Panc1 (cell line): ENCODE data around the gene CHIA. TPM values are rescaled to one million over a fixed set of nuclear protein-coding genes. Genes with fewer than 3 reads are reported as not detected.

Experiments
- total RNA-seq: library from RNA; stranded (reverse); gene quantifications from one replicate; pipeline ENCODE4 v1.2.1, GENCODE V29; 2021; ENCODE audit not compliant: unreplicated experiment

The CHIA gene
- total RNA-seq, 1 experiment from 2014 or later: not detected

Other genes with a start within 250 kb of the CHIA start
- gene DRAM2, start 150.8 kb upstream of the CHIA start, total RNA-seq: 15.7 TPM
- gene CEPT1, start 150.6 kb upstream of the CHIA start, total RNA-seq: 21.9 TPM
- gene DENND2D, start 90.2 kb upstream of the CHIA start, total RNA-seq: 10.4 TPM
- 0.77 TPM for gene CHI3L2, start 63.1 kb upstream of the CHIA start, total RNA-seq
- gene OVGP1, start 136.9 kb downstream of the CHIA start, total RNA-seq: 0.98 TPM
- 49.9 TPM for gene WDR77, start 158.4 kb downstream of the CHIA start, total RNA-seq
- 178 TPM for gene ATP5PB, start 158.6 kb downstream of the CHIA start, total RNA-seq
- gene C1orf162, start 183.1 kb downstream of the CHIA start, total RNA-seq: 0.41 TPM
- not detected for gene ADORA3, start 212.8 kb downstream of the CHIA start, total RNA-seq
- not detected for gene TMIGD3, start 212.8 kb downstream of the CHIA start, total RNA-seq